Fibroblast of peridontal ligament (primary cell): ENCODE measurements around the gene BUB1.
"Not testable (repeated sequence)": the region's sequence is repeated elsewhere in the genome, so short reads cannot be mapped to it uniquely, and the experiment has no call there.

Source experiments
- DNase-seq: peaks from one replicate; pipeline ENCODE4 v3.0.0-alpha.2; 2010; ENCODE audit errors: extremely low read depth

The BUB1 gene

GRCh38 chr2:110677530-110678456 lies at the start of gene BUB1:
Gene BUB1 (minus strand): TSS chr2:110678063. CDS start chr2:110677995, 68 bp downstream.
- DNase-seq, result peak; percentile 95

GRCh38 chr2:110726285-110726684 lies 48.4 kb upstream of the BUB1 start:
- DNase-seq, result no peak

DNA sequence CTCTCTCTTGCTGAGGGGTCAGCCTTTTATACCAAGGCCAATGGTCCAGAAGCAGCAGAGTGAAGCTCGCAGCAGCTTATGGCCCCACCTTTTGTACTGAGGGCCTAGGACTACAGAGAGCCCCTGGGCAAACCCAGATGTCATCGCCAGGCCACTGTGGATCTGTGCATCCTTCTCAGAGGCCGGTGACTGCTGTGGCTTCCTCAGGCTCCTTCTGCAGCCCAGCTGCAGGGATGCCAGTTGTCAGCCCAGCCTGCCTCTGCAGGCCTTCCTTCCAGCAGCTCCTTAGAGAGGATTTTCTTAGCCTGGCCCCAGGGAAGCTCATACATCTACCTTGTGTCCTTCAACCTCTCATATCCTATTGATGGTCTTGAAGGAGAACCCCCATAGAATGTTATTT lies 48.0 kb upstream of the BUB1 start:
- DNase-seq, result no peak

DNA sequence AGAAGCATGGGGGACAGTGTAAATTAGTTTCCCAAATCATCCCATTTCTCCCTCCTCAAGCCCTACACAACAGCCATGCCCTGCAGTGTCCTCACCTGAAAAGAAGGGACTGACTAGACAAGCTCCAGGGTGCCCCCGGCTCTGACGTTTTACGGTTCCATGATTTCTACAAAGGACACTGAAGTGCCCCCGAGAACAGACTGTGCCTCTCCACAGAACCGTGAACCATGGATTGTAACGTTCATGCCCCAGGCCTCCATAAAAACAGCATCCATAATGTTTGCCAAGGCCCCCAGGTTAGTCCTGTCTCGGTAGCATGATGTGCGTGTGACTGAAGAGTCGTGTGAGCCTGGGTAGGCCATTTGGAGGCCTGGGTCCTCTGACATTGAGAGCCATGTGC lies 47.5 kb upstream of the BUB1 start:
- no peak for DNase-seq

- DNase-seq, result no peak
Measured at GRCh38 chr2:110724820-110725219, 47.0 kb upstream of the BUB1 start.

DNA sequence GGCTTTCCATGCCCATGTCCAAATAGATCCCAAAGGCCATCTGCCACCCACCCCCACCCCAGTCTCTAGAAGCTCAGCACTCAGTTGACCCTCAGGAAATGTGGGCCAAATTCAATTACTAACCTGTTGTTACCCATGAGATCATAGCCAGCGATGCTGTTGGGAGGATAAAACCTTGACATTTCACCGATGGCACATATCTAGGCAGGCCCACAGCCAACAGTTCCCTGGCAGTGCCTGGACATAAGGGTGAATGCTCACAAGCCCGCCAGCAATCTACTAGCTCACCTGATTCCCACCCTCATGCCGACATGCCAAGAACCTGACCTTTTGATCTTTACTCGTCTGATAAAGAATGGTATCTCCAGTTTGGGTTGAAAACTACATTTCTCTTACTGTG lies 42.7 kb upstream of the BUB1 start:
- DNase-seq, result no peak

- no peak for DNase-seq
Measured at GRCh38 chr2:110718990-110719389, 41.1 kb upstream of the BUB1 start.

- no peak for DNase-seq
Measured at GRCh38 chr2:110718382-110718781, 40.5 kb upstream of the BUB1 start.

- DNase-seq, result peak; percentile 2
Measured at GRCh38 chr2:110717734-110718133, 39.9 kb upstream of the BUB1 start.

DNA sequence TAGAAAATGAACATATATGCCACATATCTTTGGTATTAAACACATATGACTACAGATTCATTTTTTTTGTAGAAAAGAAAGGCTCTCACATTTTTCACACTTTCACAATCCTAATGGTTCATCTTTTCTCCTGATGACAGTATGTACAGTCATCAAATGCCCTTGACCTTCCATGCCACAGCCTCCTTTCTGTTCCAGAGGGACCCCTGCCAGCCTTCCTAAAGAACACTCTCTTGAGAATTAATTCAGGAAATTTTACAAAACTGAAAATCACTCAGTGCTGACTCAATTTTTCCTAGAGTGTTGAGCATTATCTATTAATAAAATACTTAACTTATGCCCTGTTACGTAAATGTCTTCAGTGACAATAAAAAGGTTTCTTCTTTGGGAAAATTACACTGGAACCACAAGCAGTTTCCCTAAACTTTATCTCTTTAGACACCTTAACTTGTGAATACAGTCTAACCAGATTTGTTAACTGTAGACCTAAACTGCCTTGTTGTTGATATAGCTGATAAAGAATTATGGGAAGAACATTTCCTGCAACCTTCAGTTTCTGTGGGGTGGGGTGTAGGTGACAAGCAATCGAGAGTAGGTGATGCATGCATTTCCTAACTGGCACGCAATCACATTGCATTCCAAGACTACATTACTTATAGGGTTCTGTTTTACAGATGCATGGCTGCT lies 39.2 kb upstream of the BUB1 start:
- peak; percentile 13 for DNase-seq

- no peak for DNase-seq
Measured at GRCh38 chr2:110714452-110715224, 36.8 kb upstream of the BUB1 start.

- DNase-seq, result no peak
Measured at GRCh38 chr2:110713513-110714362, 35.9 kb upstream of the BUB1 start.

- DNase-seq, result no peak
Measured at GRCh38 chr2:110712737-110713136, 34.9 kb upstream of the BUB1 start.

DNA sequence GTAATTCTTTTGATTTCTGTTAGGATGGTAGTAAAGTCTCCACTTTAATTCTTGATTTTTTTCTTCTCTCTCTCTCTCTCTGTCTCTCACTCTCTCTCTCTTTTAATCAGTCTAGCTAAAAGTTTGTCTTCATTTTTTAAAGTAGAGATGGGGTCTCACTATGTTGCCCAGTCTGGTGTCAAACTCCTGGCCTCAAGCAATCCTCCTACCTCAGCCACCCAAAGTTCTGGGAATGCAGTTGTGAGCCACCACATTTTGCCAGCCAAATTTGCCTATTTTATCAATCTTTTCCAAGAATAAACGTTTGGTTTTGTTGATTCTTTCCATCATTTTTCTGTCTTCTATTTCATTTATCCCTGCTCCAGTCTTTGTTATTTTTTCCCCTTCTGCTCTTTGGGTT lies 30.6 kb upstream of the BUB1 start:
- DNase-seq, result no peak

- DNase-seq, result no peak
Measured at GRCh38 chr2:110707386-110707965, 29.6 kb upstream of the BUB1 start.

DNA sequence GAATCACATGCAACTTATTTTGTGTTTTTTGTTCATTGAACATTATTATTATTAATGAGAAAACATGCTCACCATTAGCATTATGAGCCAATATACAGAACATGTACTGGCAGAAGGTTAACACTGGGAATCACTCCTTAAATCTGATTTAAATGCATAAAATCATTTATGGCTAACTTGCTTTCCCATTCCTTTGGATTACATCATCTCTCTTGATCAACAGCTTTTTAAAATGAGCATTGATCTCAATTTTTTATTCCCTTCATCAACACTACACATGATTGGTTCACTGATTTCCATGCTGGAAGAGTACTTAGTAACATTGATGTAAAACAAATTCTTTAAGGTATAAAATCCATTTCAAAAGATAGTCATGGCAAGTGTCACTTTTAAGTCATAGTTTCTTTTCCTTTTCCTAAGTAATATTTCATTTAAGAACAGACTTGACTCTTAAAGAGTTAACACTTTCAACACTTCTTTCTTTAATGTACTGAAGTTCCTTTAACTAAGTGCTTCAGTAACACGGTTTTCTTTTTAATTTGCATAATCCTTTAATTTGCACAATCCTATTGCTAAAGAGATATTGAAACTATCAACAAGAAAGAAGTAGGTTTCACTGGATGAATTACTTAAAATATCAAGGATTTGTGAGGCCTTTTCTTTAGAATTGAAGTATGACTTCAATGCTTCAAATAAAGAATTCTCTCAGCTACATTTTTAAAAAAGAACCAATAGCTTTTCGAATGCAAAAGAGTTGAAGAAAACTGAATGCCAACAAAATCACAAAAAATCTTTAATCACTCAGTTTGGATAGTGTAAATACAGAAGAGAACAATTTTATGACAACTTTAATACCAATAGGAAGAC lies 24.9 kb upstream of the BUB1 start:
- DNase-seq, result no peak

DNA sequence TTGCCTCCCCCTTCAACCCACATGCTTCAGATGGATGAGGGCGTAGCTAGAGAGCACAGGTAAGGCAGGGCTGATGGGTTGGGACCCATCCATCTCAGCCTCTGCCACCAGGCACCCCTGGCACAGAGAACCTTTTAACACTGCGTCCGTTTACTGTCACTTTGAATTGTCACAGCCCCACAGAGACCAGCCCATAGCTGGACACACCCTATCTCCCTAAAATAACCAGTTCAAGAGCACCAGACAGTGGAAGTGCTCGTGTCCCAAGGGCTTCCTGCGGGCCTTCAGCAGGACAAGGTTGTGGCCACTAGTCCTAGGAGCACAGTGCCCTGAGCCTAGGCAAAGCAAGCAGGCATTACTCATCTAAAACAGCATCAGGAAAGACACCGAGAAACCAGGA lies 20.4 kb upstream of the BUB1 start:
- DNase-seq, result not testable (repeated sequence)

DNA sequence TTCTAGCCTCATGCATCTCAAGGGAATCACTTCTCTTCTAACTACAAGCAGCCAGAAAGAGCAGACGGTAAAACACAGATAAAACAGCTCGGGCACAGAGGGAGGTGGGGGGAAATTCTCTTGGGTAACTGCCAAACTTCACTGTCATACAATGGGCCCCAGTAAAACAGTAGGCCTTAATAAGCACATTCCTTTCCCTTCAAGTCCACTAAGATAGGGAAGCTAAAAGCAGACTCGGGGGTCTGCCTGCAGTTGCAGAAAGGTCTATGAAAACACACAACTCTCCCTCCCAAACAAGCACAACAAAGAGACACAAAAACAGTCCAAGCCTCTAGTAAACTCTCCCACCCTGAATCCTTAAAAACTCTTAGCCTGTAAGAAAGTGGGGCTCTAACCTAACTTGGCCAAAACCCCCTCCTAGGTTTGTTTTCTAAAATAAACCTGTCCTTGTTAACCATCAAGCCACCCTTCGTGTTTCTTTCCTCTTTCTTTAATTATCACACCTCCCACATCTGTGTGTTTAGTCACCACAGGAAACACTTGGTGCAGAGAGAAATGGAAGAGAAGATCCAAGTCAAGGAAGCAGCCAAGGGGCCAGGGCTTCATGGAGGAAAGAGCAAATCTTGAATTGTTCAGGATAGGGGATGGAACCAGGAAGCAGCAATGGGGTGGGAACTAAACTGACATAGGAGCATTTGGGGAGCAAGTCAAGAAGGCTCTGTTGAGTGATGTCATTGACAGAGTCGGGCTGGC lies 17.5 kb upstream of the BUB1 start:
- not testable (repeated sequence) for DNase-seq

DNA sequence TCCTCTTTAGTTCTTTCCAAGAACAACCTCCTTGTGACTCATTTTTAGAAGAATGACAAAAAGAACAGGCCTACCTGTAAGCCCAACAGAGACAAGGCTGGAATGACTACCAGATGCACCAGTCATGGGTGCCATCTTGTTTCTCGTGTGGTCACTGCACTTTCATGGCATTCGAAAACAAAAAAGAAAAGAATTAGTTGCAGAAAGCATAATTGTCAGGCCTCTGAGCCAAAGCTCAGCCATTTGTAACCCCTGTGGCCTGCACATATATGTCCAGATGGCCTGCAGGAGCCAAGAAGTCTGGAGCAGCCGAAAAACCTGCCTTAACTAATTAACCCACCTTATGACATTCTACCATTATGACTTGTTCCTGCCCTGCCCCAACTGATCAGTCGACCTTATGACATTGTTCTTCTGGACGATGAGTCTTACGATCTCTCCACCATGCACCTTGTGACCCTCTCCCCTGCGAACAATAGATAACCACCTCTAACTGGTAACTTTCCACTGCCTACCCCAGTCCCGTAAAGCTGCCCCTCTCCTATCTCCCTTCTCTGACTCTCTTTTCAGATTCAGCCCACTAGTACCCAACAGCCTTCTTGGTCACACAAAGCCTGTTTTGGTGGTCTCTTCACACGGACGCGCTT lies 13.9 kb upstream of the BUB1 start:
- no peak for DNase-seq
